Gastrocnemius medialis (tissue), 4 donors: ENCODE results near the gene RBMS3. TPM values are rescaled to one million over a fixed set of nuclear protein-coding genes. Genes with fewer than 3 reads are reported as not detected.

Experiments
- ATAC-seq, 2 donors: fragments of 150-250 bp; one replicate each; pipeline ENCODE4 v1.9.1; 2016
- DNase-seq, 2 donors: peaks; one replicate each; pipeline ENCODE4 v3.0.0-alpha.2; 2019
- H3K27ac ChIP-seq, 4 donors: fragments of 200-600 bp; sonication (generic); 1 replicate in 1 of 4; 2 replicates in 3 of 4; pipeline ENCODE4 v1.5.1; 2016 to 2018; ENCODE audit warnings: mild to moderate bottlenecking in 2 of 4, moderate library complexity in 1 of 4
- H3K27me3 ChIP-seq, 3 donors: fragments of 200-600 bp; sonication (generic) in 2 of 3; 1 replicate in 1 of 3; 2 replicates in 2 of 3; pipeline versions ENCODE4 v1.5.1 to v1.6.0; 2016 to 2019; ENCODE audit warnings: mild to moderate bottlenecking in 1 of 3, moderate library complexity in 1 of 3
- H3K36me3 ChIP-seq, 2 donors: fragments of 200-600 bp; sonication (generic) in 1 of 2; one replicate each; pipeline ENCODE4 v1.5.1; 2017 to 2018
- H3K4me1 ChIP-seq, 2 donors: fragments of 200-600 bp; sonication (generic) in 1 of 2; one replicate each; pipeline ENCODE4 v1.5.1; 2016 to 2017; ENCODE audit warnings: mild to moderate bottlenecking in 2 of 2
- H3K4me3 ChIP-seq, 4 donors: fragments of 200-600 bp; sonication (generic) in 3 of 4; 1 replicate in 1 of 4; 2 replicates in 3 of 4; pipeline ENCODE4 v1.5.1; 2016 to 2019; ENCODE audit warnings: mild to moderate bottlenecking in 2 of 4
- H3K9me3 ChIP-seq, 3 donors: fragments of 200-600 bp; sonication (generic) in 2 of 3; 1 replicate in 1 of 3; 2 replicates in 2 of 3; pipeline ENCODE4 v1.5.1; 2016 to 2019
- CTCF ChIP-seq, 5 experiments: fragments of 450-650 bp in 3 of 5; fragments of 200-600 bp in 2 of 5; sonication (generic) in 2 of 5; IDR thresholded peaks in 4 of 5; conservative IDR thresholded peaks in 1 of 5; 1 replicate in 4 of 5; 2 replicates in 1 of 5; pipeline ENCODE4 v1.5.1; 2016 to 2019; ENCODE audit warnings: antibody characterized with exemption in 5 of 5, mild to moderate bottlenecking in 3 of 5, moderate library complexity in 3 of 5
- POLR2A ChIP-seq, 2 donors: fragments of 450-650 bp; IDR thresholded peaks; one replicate each; pipeline ENCODE4 v1.6.1; 2017; ENCODE audit warnings: antibody characterized with exemption in 2 of 2, mild to moderate bottlenecking in 2 of 2, moderate library complexity in 2 of 2
- in situ Hi-C, 4 donors: fragments of 200-750 bp; cut with MboI; loops; one replicate each; pipeline versions ENCODE4 v1.15.0 to v1.8.0; 2017; ENCODE audit warnings: low sequenced_read_pairs in 4 of 4
- intact Hi-C: fragments of 100-400 bp; cut with DNase I; formaldehyde crosslinking; loops from one replicate; pipeline ENCODE4 v1.15.1; 2023; ENCODE audit warnings: low total_unique reads
- total RNA-seq, 4 donors: library from RNA; depleted of rRNA; stranded (reverse); fragments of >200 nt; gene quantifications; one replicate each; pipeline versions ENCODE4 v1.1.0 to v1.2.3, GENCODE V29; 2016

Gene RBMS3
- total RNA-seq, 4 donors from 2014 or later, result 16.1 to 38.8 (median 22.7) TPM

DNA sequence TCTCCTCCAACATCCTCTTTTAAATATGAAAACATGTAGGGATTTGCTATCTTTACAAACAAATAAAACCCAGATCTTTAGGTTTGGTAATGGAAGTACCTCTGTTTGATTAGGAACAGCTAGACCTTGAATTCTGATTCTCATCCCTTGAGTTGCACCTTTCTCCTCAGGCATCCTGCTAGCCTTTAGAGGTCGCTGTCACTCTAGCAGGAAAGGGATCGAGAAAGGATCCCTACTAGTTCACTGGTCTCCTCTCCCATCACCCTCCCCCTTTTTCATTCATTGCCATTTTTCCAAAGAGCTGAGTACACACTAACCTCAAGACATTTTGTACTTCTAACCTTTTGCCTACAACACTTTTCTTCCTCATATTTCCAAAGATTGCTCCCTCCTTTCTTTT, 569.8 kb downstream of the RBMS3 start:
- Histone ChIP-seq H3K27me3 (no peaks in the 10 kb centered on the region), H3K4me1 (peaks cover 0 to 4% of the 10 kb centered on the region in 2 donors), H3K4me3 (no peak overlapping the region), H3K36me3 (no peaks in the 10 kb centered on the region), H3K9me3 (no peaks in the 10 kb centered on the region), H3K27ac (no peak overlapping the region)
- in situ Hi-C loops, result no loop called here
- TF ChIP-seq POLR2A (IDR thresholded peaks at IDR 0.05) (no peak), CTCF (IDR thresholded peaks at IDR 0.05 in 4 of 5, conservative IDR thresholded peaks at IDR 0.05 in 1 of 5) (no peak)
- intact Hi-C loops, result no loop called here
- DNase-seq (no peak), ATAC-seq (no peak)

GRCh38 chr3:29852767-29853166, 571.9 kb downstream of the RBMS3 start:
- Histone ChIP-seq H3K27me3 (no peaks in the 10 kb centered on the region), H3K9me3 (no peaks in the 10 kb centered on the region), H3K36me3 (no peaks in the 10 kb centered on the region), H3K4me1 (peaks cover 0 to 4% of the 10 kb centered on the region in 2 donors), H3K4me3 (no peak overlapping the region), H3K27ac (no peak overlapping the region)
- ATAC-seq, result no peak
- intact Hi-C loops, result no loop called here
- no peak for DNase-seq
- in situ Hi-C loops, result no loop called here
- TF ChIP-seq POLR2A (IDR thresholded peaks at IDR 0.05) (no peak), CTCF (IDR thresholded peaks at IDR 0.05 in 4 of 5, conservative IDR thresholded peaks at IDR 0.05 in 1 of 5) (no peak)

DNA sequence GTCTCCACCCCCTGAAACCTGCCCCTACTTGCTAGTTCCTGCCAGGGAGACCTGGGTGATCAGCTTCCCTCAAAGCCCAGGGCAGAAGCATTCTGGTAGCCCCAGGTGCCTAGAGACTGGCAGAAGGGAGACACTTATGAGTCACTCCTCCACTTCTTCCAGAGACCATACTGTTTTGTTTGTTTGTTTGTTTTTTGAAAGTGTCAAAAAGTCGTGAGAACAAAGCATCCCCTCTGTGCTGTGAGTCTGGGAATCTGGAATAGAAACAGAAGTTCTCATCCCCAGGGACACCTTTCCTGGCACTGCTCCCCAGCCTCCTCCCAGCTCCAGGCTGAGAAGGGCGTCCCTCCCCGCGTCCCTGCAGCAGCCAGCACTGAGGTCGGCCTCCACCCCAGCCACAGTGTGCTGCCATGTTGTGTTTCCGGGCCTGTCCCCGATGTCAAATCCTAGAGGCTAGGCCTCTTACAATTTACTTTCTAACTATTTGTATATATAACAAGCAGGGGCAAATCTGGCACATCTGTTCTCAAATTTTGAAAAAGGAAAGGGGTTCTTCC, 573.0 kb downstream of the RBMS3 start:
- no peak for DNase-seq
- no peaks in the 10 kb centered on the region for H3K27me3 ChIP-seq
- TF ChIP-seq CTCF (IDR thresholded peaks at IDR 0.05 in 4 of 5, conservative IDR thresholded peaks at IDR 0.05 in 1 of 5) (no peak), POLR2A (IDR thresholded peaks at IDR 0.05) (no peak)
- in situ Hi-C loops, result no loop called here
- no peak for ATAC-seq
- no peak overlapping the region for H3K27ac ChIP-seq
- intact Hi-C loops, result no loop called here
- no peaks in the 10 kb centered on the region for H3K36me3 ChIP-seq
- no peak overlapping the region for H3K4me3 ChIP-seq
- no peaks in the 10 kb centered on the region for H3K9me3 ChIP-seq
- H3K4me1 ChIP-seq, result peaks cover 0 to 4% of the 10 kb centered on the region in 2 donors

DNA sequence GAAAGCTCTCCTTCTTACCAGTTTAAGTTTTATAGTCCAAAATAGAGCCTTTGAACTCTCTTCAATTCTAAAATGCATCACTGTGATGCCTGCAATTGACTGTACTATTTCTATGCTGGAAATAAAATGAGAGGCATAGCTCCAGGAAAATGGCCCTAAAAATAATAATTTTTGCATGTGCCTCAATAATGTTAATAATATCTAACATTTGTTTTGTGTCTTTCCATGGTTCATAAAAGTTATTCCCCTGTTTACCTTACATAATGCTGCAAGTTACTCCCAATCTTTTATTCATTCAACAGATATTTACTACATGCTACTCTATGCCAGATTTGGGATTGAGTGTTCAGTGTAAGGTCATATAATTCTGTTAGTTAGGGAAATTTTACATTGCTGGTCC, 574.0 kb downstream of the RBMS3 start:
- intact Hi-C loops, result no loop called here
- ATAC-seq, result no peak

More for the DNA sequence above, 574.0 kb downstream of the RBMS3 start:
- H3K4me1 ChIP-seq, result peaks cover 0 to 4% of the 10 kb centered on the region in 2 donors
- no peaks in the 10 kb centered on the region for H3K9me3 ChIP-seq
- no peak overlapping the region for H3K4me3 ChIP-seq
- no peak for DNase-seq
- in situ Hi-C loops, result no loop called here
- no peaks in the 10 kb centered on the region for H3K36me3 ChIP-seq
- no peaks in the 10 kb centered on the region for H3K27me3 ChIP-seq
- H3K27ac ChIP-seq, result no peak overlapping the region
- no peak for TF ChIP-seq POLR2A (IDR thresholded peaks at IDR 0.05)
- TF ChIP-seq CTCF (IDR thresholded peaks at IDR 0.05 in 4 of 5, conservative IDR thresholded peaks at IDR 0.05 in 1 of 5), result no peak
